ENCODE data around the gene PRMT9.
A peak's percentile ranks its signal among the peaks of the same experiment; 100 is the strongest.

Gene PRMT9

GRCh38 chr4:147617841-147618691, 65.9 kb downstream of the PRMT9 start:
- DNase-seq (ENCODE audit: low read depth, low spot score), result no peak

GRCh38 chr4:147617173-147617840, 66.7 kb downstream of the PRMT9 start, which contains the start of gene TMEM184C:
TMEM184C (plus strand) TSS chr4:147617397; CDS start chr4:147617957, 560 bp downstream.
- DNase-seq (ENCODE audit: low read depth, low spot score), result peak; percentile 98

- no peak for DNase-seq (ENCODE audit: low read depth, low spot score)
Measured at GRCh38 chr4:147616849-147617172, 67.2 kb downstream of the PRMT9 start.

- no peak for DNase-seq (ENCODE audit: low read depth, low spot score)
Measured at GRCh38 chr4:147610686-147611085, 73.3 kb downstream of the PRMT9 start.

- no peak for DNase-seq (ENCODE audit: low read depth, low spot score)
Measured at GRCh38 chr4:147607471-147607870, 76.5 kb downstream of the PRMT9 start.

- DNase-seq (ENCODE audit: low read depth, low spot score), result no peak
Measured at GRCh38 chr4:147605499-147605898, 78.5 kb downstream of the PRMT9 start.

- peak; percentile 55 for DNase-seq (ENCODE audit: low read depth, low spot score)
Measured at GRCh38 chr4:147599769-147600168, 84.2 kb downstream of the PRMT9 start.

- no peak for DNase-seq (ENCODE audit: low read depth, low spot score)
Measured at GRCh38 chr4:147599206-147599605, 84.8 kb downstream of the PRMT9 start.

- DNase-seq (ENCODE audit: low read depth, low spot score), result peak; percentile 32
Measured at GRCh38 chr4:147597561-147597960, 86.4 kb downstream of the PRMT9 start.

- peak; percentile 96 for DNase-seq (ENCODE audit: low read depth, low spot score)
Measured at GRCh38 chr4:147596981-147597380, 87.0 kb downstream of the PRMT9 start.

- peak; percentile 29 for DNase-seq (ENCODE audit: low read depth, low spot score)
Measured at GRCh38 chr4:147596377-147596776, 87.6 kb downstream of the PRMT9 start.

GRCh38 chr4:147594578-147594977, 89.4 kb downstream of the PRMT9 start:
- no peak for DNase-seq (ENCODE audit: low read depth, low spot score)

GRCh38 chr4:147594107-147594506, 89.9 kb downstream of the PRMT9 start:
- no peak for DNase-seq (ENCODE audit: low read depth, low spot score)

- DNase-seq (ENCODE audit: low read depth, low spot score), result no peak
Measured at GRCh38 chr4:147591106-147591505, 92.9 kb downstream of the PRMT9 start.

- DNase-seq (ENCODE audit: low read depth, low spot score), result peak; percentile 82
Measured at GRCh38 chr4:147590249-147590920, 93.6 kb downstream of the PRMT9 start.

GRCh38 chr4:147589586-147589985, 94.4 kb downstream of the PRMT9 start:
- DNase-seq (ENCODE audit: low read depth, low spot score), result no peak
